B cell (primary cell): ENCODE data around the gene RNASE7. TPM values are rescaled to one million over a fixed set of nuclear protein-coding genes. Genes with fewer than 3 reads are reported as not detected.

Experiments
- ATAC-seq: fragments of 200-7000 bp; cut with Tn5 transposase; one replicate; pipeline ENCODE4 v1.10.0; 2021; ENCODE audit warnings: low read depth, mild to moderate bottlenecking, moderate number of reproducible peaks, moderate library complexity
- CTCF ChIA-PET: fragments of 350-600 bp; sonication (Branson Sonifier 250); formaldehyde crosslinking; loops from one replicate; lab custom pipeline; 2021; ENCODE audit warnings: antibody characterized with exemption, inconsistent platforms; lab: Charles Lee
- POLR2A ChIA-PET: fragments of 350-600 bp; sonication (Branson Sonifier 250); formaldehyde crosslinking; loops from one replicate; lab custom pipeline; 2021; ENCODE audit warnings: antibody characterized with exemption; lab: Charles Lee
- DNase-seq: peaks from one replicate; pipeline ENCODE4 v3.0.0; 2013
- H2AFZ ChIP-seq: 2 replicates; pipeline ENCODE4 v1.6.1; 2012; ENCODE audit warnings: mild to moderate bottlenecking, low read depth, low read length; ENCODE audit not compliant: insufficient read depth, poor library complexity, severe bottlenecking
- H3K27ac ChIP-seq, 2 donors: 1 replicate in 1 of 2; 2 replicates in 1 of 2; pipeline ENCODE4 v1.5.1; 2012 to 2013; ENCODE audit warnings: low read length in 2 of 2, mild to moderate bottlenecking in 2 of 2, moderate library complexity in 1 of 2
- H3K27me3 ChIP-seq, 4 experiments: fragments of 200-600 bp in 1 of 4; sonication (generic) in 1 of 4; replicated peaks in 1 of 4; 1 replicate in 2 of 4; 2 replicates in 2 of 4; pipeline versions ENCODE4 v1.6.1 to v1.7.0; 2013 to 2016; ENCODE audit warnings: low read length in 3 of 4, mild to moderate bottlenecking in 2 of 4, mixed read lengths in 1 of 4, moderate library complexity in 1 of 4; ENCODE audit not compliant: insufficient read depth in 4 of 4, control insufficient read depth in 3 of 4; ENCODE audit errors: control extremely low read depth in 1 of 4
- H3K36me3 ChIP-seq, 2 experiments: replicated peaks in 1 of 2; 1 replicate in 1 of 2; 2 replicates in 1 of 2; pipeline versions ENCODE4 v1.6.1 to v1.7.1; 2013; ENCODE audit warnings: low read length in 1 of 2; ENCODE audit not compliant: insufficient read depth in 2 of 2, control insufficient read depth in 1 of 2; ENCODE audit errors: control extremely low read depth in 1 of 2, extremely low read depth in 1 of 2
- H3K4me1 ChIP-seq, 2 donors: fragments of 200-600 bp in 1 of 2; sonication (generic) in 1 of 2; 1 replicate in 1 of 2; 2 replicates in 1 of 2; pipeline versions ENCODE4 v1.5.1 to v1.6.1; 2013 to 2017; ENCODE audit warnings: low read length in 2 of 2; ENCODE audit not compliant: control insufficient read depth in 2 of 2, insufficient read depth in 2 of 2
- H3K4me2 ChIP-seq: replicated peaks from 2 replicates; pipeline ENCODE3; 2012; ENCODE audit warnings: mild to moderate bottlenecking, low read depth, low read length; ENCODE audit not compliant: poor library complexity, severe bottlenecking
- H3K4me3 ChIP-seq, 5 experiments: fragments of 200-600 bp in 1 of 5; sonication (generic) in 1 of 5; 1 replicate in 3 of 5; 2 replicates in 2 of 5; pipeline versions ENCODE4 v1.5.1 to v1.7.0; 2011 to 2016; ENCODE audit warnings: low read length in 4 of 5, mild to moderate bottlenecking in 4 of 5, low read depth in 2 of 5, control low read depth in 1 of 5, moderate library complexity in 1 of 5; ENCODE audit not compliant: insufficient read depth in 1 of 5; ENCODE audit errors: control extremely low read depth in 1 of 5, extremely low read depth in 1 of 5
- H3K79me2 ChIP-seq: fragments of 200-600 bp; sonication (generic); one replicate; pipeline ENCODE4 v1.6.0; 2016; ENCODE audit warnings: low read length; ENCODE audit not compliant: control insufficient read depth, insufficient read depth
- H3K9ac ChIP-seq: fragments of 200-600 bp; sonication (generic); 2 replicates; pipeline ENCODE4 v1.6.1; 2017; ENCODE audit warnings: mild to moderate bottlenecking, low read length, moderate library complexity
- H3K9me3 ChIP-seq, 3 donors: one replicate each; pipeline versions ENCODE4 v1.6.1 to v1.7.1; 2013; ENCODE audit warnings: low read length in 2 of 3; ENCODE audit not compliant: control insufficient read depth in 2 of 3, insufficient read depth in 1 of 3; ENCODE audit errors: control extremely low read depth in 1 of 3
- H4K20me1 ChIP-seq: 2 replicates; pipeline ENCODE4 v1.6.0; 2012; ENCODE audit warnings: mild to moderate bottlenecking, low read length; ENCODE audit not compliant: insufficient read depth, control insufficient read depth, poor library complexity, severe bottlenecking
- H3K27ac Mint-ChIP-seq: one replicate; pipeline ENCODE4 v1.8.0; 2021; ENCODE audit warnings: mixed read lengths
- H3K27me3 Mint-ChIP-seq: one replicate; pipeline ENCODE4 v1.8.0; 2021; ENCODE audit warnings: mixed read lengths
- H3K4me1 Mint-ChIP-seq: one replicate; pipeline ENCODE4 v1.8.0; 2021; ENCODE audit warnings: mixed read lengths
- H3K4me3 Mint-ChIP-seq: one replicate; pipeline ENCODE4 v1.8.0; 2021; ENCODE audit warnings: mixed read lengths
- H3K9me3 Mint-ChIP-seq: one replicate; pipeline ENCODE4 v1.8.0; 2022; ENCODE audit warnings: mixed read lengths; ENCODE audit not compliant: insufficient read depth
- EZH2 ChIP-seq: IDR thresholded peaks from 2 replicates; pipeline ENCODE4 v1.6.1; 2012; ENCODE audit warnings: borderline replicate concordance, low read depth, mild to moderate bottlenecking, moderate library complexity, low read length; ENCODE audit not compliant: insufficient read depth, poor library complexity, severe bottlenecking
- WGBS: methylation state at CpG from one replicate; pipeline ENCODE4 v1.1.5; 2013; ENCODE audit warnings: missing lambda C conversion rate; ENCODE audit not compliant: insufficient coverage; 5-methylcytosine and 5-hydroxymethylcytosine counted together
- intact Hi-C: fragments of 100-400 bp; cut with micrococcal nuclease; formaldehyde crosslinking; loops from one replicate; pipeline ENCODE4 v1.10.0; 2022
- polyA plus RNA-seq: library from polyadenylated mRNA; depleted of rRNA; stranded (reverse); fragments of >200 nt; gene quantifications from 2 replicates; pipeline ENCODE4 v1.2.3, GENCODE V29; 2012
- total RNA-seq, 2 donors: library from RNA; stranded (reverse); fragments of 120-200 nt in 1 of 2; gene quantifications; 1 replicate in 1 of 2; 2 replicates in 1 of 2; pipeline versions ENCODE4 v1.2.3 to v1.2.4, GENCODE V29; 2013 to 2022
- TF ChIP-seq, protein P1 (sequence below): fragments of 200-600 bp; IDR thresholded peaks from one replicate; pipeline ENCODE4 v1.8.0; 2022; ENCODE audit warnings: antibody characterized with exemption, mild to moderate bottlenecking

Gene RNASE7
- total and polyA plus RNA-seq, 2 donors (not counting 1 experiment from before 2014, with no cell fraction given), result not detected

DNA sequence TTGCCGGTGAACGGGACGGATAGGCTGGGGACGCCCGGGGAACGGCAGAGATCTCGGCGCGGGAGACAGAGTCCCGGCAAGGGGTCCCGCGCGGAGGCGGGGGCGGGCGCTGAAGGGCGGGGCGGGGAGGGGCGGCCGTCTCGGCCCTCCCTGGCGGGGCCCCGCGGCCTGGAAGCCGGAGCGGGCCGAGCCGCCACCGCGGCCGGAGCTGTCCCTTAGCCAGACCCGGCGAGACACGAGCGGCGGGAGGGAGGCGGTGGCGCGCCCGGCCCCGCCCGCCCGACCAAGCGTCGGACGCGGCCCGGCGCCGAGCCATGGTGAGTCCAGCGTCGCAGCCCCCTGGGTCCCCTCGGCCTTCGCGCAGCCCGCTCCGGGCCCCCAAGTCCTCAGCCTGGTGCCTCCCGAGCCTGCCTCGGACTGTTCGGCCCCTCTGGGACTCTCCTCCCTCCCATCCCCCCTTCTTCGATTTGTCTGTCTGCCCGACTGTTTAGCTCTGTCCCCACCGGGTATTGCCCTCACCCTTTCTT is 28.0 kb downstream of the RNASE7 start, which contains the start of gene ARHGEF40:
ARHGEF40 (plus strand) TSS at position 222 of the 527 bp plus-strand sequence; CDS start at position 315, 93 bp downstream.
- peak within 1 kb of the TSS; percentile 93 for H3K4me3 Mint-ChIP-seq
- Histone ChIP-seq H3K4me1 (peaks cover 34 to 40% of the 10 kb centered on the region in 2 donors), H3K36me3 (no peaks in the 10 kb centered on the region), H3K79me2 (no peaks in the 10 kb centered on the region), H3K9ac (peak within 1 kb of the TSS; percentile 70), H3K9me3 (peaks cover 0 to 9% (median 0%) of the 10 kb centered on the region in 3 donors), H3K4me2 (peak within 1 kb of the TSS; percentile 97), H4K20me1 (no peaks in the 10 kb centered on the region), H3K4me3 (peak within 1 kb of the TSS; percentile 17 to 69 (median 53)), H2AFZ (peak within 1 kb of the TSS; percentile 43), H3K27me3 (peaks cover 0 to 50% (median 18%) of the 10 kb centered on the region in 4 experiments), H3K27ac (no peak within 1 kb of the TSS)
- no peak for TF ChIP-seq EZH2
- TF ChIP-seq, protein P1, sequence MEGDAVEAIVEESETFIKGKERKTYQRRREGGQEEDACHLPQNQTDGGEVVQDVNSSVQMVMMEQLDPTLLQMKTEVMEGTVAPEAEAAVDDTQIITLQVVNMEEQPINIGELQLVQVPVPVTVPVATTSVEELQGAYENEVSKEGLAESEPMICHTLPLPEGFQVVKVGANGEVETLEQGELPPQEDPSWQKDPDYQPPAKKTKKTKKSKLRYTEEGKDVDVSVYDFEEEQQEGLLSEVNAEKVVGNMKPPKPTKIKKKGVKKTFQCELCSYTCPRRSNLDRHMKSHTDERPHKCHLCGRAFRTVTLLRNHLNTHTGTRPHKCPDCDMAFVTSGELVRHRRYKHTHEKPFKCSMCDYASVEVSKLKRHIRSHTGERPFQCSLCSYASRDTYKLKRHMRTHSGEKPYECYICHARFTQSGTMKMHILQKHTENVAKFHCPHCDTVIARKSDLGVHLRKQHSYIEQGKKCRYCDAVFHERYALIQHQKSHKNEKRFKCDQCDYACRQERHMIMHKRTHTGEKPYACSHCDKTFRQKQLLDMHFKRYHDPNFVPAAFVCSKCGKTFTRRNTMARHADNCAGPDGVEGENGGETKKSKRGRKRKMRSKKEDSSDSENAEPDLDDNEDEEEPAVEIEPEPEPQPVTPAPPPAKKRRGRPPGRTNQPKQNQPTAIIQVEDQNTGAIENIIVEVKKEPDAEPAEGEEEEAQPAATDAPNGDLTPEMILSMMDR, result no peak
- H3K9me3 Mint-ChIP-seq, result no peaks in the 10 kb centered on the region
- DNase-seq (peak; percentile 55), ATAC-seq (peak; percentile 5)
- peaks cover 32% of the 10 kb centered on the region for H3K27me3 Mint-ChIP-seq
- H3K27ac Mint-ChIP-seq, result peak within 1 kb of the TSS; percentile 73
- POLR2A ChIA-PET, result interaction anchor here (0.9 to 2.7 kb wide), 5 partner anchors 22 to 81 kb away, joined by 3 to 27 read pairs (median 8); partner anchors contain the start of genes NDRG2 and ZNF219
- under 1% methylated on average over 63 of the region's 63 CpGs for WGBS
- CTCF ChIA-PET, result interaction anchor here (0.7 to 6.2 kb wide), 9 partner anchors 13 to 99 kb away, joined by 3 to 133 read pairs (median 6); no protein-coding TSS in a partner anchor
- H3K4me1 Mint-ChIP-seq, result peaks cover 44% of the 10 kb centered on the region
- intact Hi-C loops, result loop anchor here (2.0 kb wide), 1 partner anchor 45 kb away; the partner anchor contains the start of gene NDRG2
